ENCODE data around the gene FGR.

Gene FGR

DNA sequence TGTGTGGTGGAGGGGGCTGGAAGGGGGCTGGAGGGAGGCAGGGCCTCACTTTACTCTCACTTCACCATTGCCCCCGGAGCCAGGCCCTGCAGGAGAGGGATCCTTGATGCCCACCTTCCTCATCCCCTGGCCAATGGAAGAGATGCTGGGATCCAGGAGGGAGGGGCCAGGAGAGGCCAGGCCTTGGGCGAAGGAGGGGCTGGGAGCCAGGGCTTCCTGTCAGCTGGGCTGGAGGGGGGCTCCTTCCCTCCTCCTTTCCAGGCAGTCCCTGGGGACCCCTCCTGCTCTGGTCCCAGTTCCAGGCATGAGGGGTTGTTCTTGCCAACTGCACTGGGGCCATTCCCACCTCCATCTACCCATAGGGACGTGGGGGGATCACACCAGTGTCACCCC is 36.7 kb downstream of the FGR start:
- H3K4me3 Mint-ChIP-seq: no peak overlapping the region
- DNase-seq (no peak), ATAC-seq (no peak)
- no peak overlapping the region for H3K27ac Mint-ChIP-seq
- peaks cover 2% of the 10 kb centered on the region for H3K27me3 Mint-ChIP-seq
- peaks cover 10% of the 10 kb centered on the region for H3K4me1 Mint-ChIP-seq
- H3K9me3 Mint-ChIP-seq: no peaks in the 10 kb centered on the region
- no peaks in the 10 kb centered on the region for H3K36me3 Mint-ChIP-seq (ENCODE audit: low read depth)

- Mint-ChIP-seq H3K27ac (no peak overlapping the region), H3K9me3 (no peaks in the 10 kb centered on the region), H3K4me1 (peaks cover 10% of the 10 kb centered on the region), H3K4me3 (peak overlapping the region; percentile 5), H3K36me3 (ENCODE audit: low read depth) (no peaks in the 10 kb centered on the region), H3K27me3 (peaks cover 2% of the 10 kb centered on the region)
- ATAC-seq (no peak), DNase-seq (no peak)
Observed at GRCh38 chr1:27597516-27598294, 37.3 kb downstream of the FGR start.

DNA sequence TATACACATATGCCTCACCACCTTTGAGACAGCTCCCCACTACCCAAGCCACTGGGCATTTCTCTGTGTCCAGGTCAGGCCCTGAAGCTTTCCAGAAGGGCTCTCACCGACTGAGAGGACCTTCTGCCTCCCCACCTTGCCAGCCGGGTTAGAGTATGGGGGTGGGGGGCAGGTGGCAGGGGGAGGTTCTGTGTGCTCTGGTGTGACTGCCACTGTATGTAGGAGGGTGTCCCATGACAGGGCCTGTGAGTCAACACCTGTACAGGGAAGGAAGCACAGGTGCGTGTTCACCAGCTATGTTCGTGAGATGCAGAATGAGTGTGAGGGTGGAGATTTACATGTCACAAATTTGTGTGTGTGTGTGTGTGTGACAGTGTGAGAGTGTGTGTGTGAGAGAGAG is 38.0 kb downstream of the FGR start:
- peaks cover 5% of the 10 kb centered on the region for H3K4me1 Mint-ChIP-seq
- no peak overlapping the region for H3K4me3 Mint-ChIP-seq
- H3K9me3 Mint-ChIP-seq: no peaks in the 10 kb centered on the region
- DNase-seq (no peak), ATAC-seq (no peak)
- no peaks in the 10 kb centered on the region for H3K36me3 Mint-ChIP-seq (ENCODE audit: low read depth)
- H3K27ac Mint-ChIP-seq: no peak overlapping the region
- H3K27me3 Mint-ChIP-seq: peaks cover 2% of the 10 kb centered on the region

DNA sequence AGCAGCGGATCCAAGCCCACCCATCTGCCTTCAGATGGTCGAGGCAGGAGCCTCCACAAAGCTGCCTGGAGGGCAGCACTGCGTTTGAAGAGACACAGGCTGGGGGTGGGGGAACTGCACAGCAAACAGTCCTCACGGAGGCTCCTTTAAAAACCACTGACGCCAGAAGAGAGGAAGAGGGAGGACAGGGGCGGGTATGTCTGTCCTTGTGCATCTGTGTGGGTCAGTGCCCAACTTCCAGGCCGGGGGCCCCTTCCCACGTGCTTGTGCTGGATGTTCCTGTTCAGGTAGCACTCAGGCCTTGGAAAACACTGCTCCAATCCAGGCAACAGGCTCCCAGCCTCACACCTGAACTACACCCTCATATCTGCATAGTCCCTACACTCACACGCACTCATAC is 38.7 kb downstream of the FGR start:
- no peak overlapping the region for H3K27ac Mint-ChIP-seq
- no peaks in the 10 kb centered on the region for H3K9me3 Mint-ChIP-seq
- no peak for DNase-seq
- no peak for ATAC-seq
- H3K27me3 Mint-ChIP-seq: peaks cover 2% of the 10 kb centered on the region
- no peaks in the 10 kb centered on the region for H3K36me3 Mint-ChIP-seq (ENCODE audit: low read depth)
- H3K4me1 Mint-ChIP-seq: peaks cover under 1% of the 10 kb centered on the region
- H3K4me3 Mint-ChIP-seq: no peak overlapping the region

- H3K27ac Mint-ChIP-seq: no peak overlapping the region
- H3K4me1 Mint-ChIP-seq: no peaks in the 10 kb centered on the region
- H3K9me3 Mint-ChIP-seq: no peaks in the 10 kb centered on the region
- ATAC-seq (no peak), DNase-seq (no peak)
- no peak overlapping the region for H3K4me3 Mint-ChIP-seq
- H3K36me3 Mint-ChIP-seq (ENCODE audit: low read depth): no peaks in the 10 kb centered on the region
- H3K27me3 Mint-ChIP-seq: no peaks in the 10 kb centered on the region
Observed at GRCh38 chr1:27595597-27595996, 39.4 kb downstream of the FGR start.

DNA sequence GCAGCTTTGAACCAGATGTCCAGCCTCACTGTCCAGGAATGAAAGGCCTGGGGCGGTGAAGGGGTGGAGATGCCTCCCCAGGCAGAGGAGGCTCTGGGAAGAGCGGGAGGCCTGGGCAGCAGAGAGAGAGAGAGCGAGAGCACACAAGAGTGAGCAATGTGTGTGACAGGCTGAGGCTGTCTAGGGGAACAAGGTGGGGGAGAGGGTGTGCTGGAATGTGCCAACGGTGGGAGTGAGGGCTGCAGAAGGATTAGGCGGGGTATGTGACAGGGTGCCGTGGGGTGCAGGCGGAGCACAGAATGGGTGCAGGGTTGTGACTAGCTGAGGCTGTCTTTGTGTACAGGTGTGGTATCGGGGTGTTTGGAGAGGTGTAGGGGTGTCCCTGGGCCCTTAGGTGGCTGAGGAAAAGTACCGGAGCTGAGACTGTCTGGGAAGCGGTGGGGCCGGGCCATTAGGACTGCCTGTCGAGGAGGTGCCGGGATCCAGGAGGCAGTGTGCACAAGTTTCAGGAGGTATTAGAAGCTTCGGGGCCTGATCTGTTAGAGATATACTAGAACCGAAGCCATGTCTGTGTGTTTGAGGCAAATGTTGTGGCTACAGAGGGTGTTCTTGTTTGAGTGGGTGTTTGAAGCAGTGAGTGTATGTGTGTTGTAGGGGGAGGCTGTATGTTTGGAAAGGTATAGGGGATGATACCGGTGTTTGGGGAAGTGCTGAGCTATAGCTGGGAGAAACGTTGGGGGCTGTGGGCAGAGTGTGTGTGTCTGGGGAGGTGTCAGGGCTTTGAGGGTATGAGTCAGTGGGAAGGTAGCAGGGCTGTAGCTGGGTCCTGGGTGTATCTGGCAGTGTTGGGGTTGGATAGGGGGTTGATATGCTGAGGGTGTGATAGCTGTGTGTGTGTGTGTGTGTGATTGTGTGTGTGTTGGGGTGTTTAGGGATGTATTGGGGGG is 40.1 kb downstream of the FGR start:
- H3K36me3 Mint-ChIP-seq (ENCODE audit: low read depth): no peaks in the 10 kb centered on the region

GRCh38 chr1:27593678-27594563 is 41.1 kb downstream of the FGR start:
- H3K27me3 Mint-ChIP-seq: no peaks in the 10 kb centered on the region

More for the DNA sequence above, 40.1 kb downstream of the FGR start:
- peak; percentile 77 for ATAC-seq
- H3K4me3 Mint-ChIP-seq: no peak overlapping the region
- no peak overlapping the region for H3K27ac Mint-ChIP-seq
- no peaks in the 10 kb centered on the region for H3K4me1 Mint-ChIP-seq
- H3K9me3 Mint-ChIP-seq: no peaks in the 10 kb centered on the region
- no peaks in the 10 kb centered on the region for H3K27me3 Mint-ChIP-seq
- DNase-seq: no peak

GRCh38 chr1:27592931-27593677 is 41.9 kb downstream of the FGR start:
- no peaks in the 10 kb centered on the region for H3K4me1 Mint-ChIP-seq
- H3K27ac Mint-ChIP-seq: no peak overlapping the region
- no peaks in the 10 kb centered on the region for H3K27me3 Mint-ChIP-seq
- no peaks in the 10 kb centered on the region for H3K36me3 Mint-ChIP-seq (ENCODE audit: low read depth)
- no peak for ATAC-seq
- no peak overlapping the region for H3K4me3 Mint-ChIP-seq
- no peak for DNase-seq
- no peaks in the 10 kb centered on the region for H3K9me3 Mint-ChIP-seq

More at GRCh38 chr1:27593678-27594563, 41.1 kb downstream of the FGR start:
- no peaks in the 10 kb centered on the region for H3K36me3 Mint-ChIP-seq (ENCODE audit: low read depth)
- H3K27ac Mint-ChIP-seq: no peak overlapping the region
- ATAC-seq (no peak), DNase-seq (no peak)
- H3K9me3 Mint-ChIP-seq: no peaks in the 10 kb centered on the region
- no peaks in the 10 kb centered on the region for H3K4me1 Mint-ChIP-seq
- H3K4me3 Mint-ChIP-seq: no peak overlapping the region

DNA sequence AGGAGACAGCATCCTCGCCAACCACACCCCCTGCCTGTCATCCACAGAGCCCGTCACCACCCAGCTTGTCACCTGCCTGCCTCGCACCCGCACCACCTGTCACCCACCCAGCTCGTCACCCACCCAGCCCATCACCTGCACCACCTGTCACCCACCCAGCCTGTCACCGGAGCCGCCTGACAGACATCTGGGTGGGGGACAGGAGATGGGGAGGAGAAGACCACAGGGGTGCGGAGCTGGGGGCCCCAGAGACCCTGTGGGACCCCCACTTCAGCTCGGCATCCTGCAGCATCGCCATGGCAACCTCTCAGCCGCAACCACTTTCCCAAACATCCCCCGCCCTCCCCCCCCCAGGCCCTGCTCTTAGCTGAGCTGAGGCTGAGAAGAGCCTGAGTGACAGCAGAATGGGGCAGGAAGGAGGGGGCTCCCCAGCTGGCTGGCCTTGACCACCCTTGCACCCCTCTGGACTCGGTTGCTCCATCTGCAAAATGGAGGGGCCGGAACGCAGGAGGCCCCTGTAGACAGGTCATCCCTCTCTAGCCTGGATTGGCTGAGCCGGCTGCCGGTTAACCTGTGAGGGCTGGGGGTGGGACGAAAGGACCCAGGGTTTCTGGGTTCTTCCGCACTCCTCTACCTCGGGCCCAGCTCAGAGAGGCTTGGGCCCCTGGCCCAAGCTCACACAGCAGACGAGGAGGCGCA is 42.6 kb downstream of the FGR start:
- Mint-ChIP-seq H3K36me3 (ENCODE audit: low read depth) (no peaks in the 10 kb centered on the region), H3K27me3 (no peaks in the 10 kb centered on the region), H3K4me3 (no peak overlapping the region), H3K27ac (no peak overlapping the region), H3K4me1 (no peaks in the 10 kb centered on the region), H3K9me3 (no peaks in the 10 kb centered on the region)
- DNase-seq: no peak
- no peak for ATAC-seq

DNA sequence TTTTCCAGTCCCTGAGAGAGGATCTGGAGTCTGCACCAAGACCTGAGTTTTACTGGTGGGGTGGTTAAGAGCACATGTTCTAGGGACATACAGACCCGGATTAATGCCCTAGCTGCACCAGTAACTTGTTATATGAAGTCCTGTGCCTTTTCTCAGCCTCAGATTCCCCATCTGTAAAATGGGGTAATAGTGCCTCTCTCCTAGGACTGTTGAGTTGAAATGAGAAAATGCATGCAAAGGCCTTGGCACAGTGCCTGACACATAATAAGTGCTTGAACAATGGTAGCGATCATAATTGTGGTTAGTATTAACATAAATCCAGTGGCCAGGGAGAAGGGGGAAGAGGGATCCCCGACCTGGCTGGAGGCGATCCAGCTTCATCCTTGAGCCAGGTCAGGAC is 43.4 kb downstream of the FGR start:
- no peak for DNase-seq
- H3K27ac Mint-ChIP-seq: no peak overlapping the region

GRCh38 chr1:27590917-27591508 is 44.0 kb downstream of the FGR start:
- DNase-seq: no peak
- Mint-ChIP-seq H3K4me1 (no peaks in the 10 kb centered on the region), H3K9me3 (no peaks in the 10 kb centered on the region), H3K4me3 (no peak overlapping the region), H3K27me3 (no peaks in the 10 kb centered on the region), H3K27ac (no peak overlapping the region), H3K36me3 (ENCODE audit: low read depth) (no peaks in the 10 kb centered on the region)
- no peak for ATAC-seq

More for the DNA sequence above, 43.4 kb downstream of the FGR start:
- H3K4me3 Mint-ChIP-seq: no peak overlapping the region
- no peaks in the 10 kb centered on the region for H3K9me3 Mint-ChIP-seq
- no peaks in the 10 kb centered on the region for H3K36me3 Mint-ChIP-seq (ENCODE audit: low read depth)
- H3K27me3 Mint-ChIP-seq: no peaks in the 10 kb centered on the region
- ATAC-seq: no peak
- H3K4me1 Mint-ChIP-seq: no peaks in the 10 kb centered on the region

DNA sequence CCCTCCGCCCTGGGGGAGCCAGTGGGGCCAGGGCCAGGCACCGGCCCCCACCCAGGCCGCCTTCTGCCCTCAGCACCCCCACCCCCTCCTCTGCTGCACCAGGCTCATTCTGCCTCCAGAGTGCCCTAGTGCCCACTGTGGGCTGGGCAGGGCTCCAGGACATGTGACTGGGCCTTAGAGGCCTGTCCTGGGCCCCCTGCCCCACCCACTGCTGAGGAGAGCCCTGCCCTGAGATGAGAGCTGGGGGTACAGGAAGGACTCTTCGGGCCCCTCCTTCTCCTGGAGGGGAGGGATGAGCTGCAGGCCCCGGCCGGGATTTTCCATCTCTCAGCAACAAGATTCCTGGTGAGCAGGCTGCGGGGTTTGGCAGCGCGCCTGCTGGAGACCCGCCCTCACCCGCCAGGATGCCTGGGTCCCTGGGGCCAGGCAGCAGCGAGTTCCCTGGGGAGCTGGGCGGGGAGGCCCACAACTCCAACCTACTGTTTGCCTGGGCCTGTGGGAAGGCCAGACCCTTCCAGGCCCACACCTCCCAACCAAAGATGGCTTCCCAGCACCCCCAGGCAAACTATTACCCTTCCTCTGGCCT is 45.1 kb downstream of the FGR start:
- Mint-ChIP-seq H3K4me3 (no peak overlapping the region), H3K27ac (no peak overlapping the region), H3K27me3 (no peaks in the 10 kb centered on the region), H3K9me3 (no peaks in the 10 kb centered on the region), H3K36me3 (ENCODE audit: low read depth) (no peaks in the 10 kb centered on the region), H3K4me1 (no peaks in the 10 kb centered on the region)
- DNase-seq (no peak), ATAC-seq (no peak)

DNA sequence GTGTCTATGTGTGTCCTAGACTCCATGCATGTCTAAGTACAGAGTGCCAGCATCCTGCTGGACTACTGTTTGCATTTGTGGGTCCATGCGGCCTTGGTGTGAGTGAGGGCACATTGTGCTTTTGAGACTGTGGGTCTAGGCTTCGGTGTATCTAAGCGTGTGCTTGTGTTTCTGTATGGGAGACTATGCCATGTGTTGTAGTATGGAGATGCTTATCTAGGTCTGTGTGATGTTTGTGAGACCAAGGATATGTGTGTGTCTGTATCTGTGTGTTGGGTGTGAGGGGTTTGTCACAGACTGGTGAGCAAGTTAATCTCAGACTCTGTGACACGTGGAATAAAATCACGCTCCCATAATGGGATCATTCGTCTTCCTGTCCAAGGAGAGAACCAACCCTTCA is 45.5 kb downstream of the FGR start:
- DNase-seq (no peak), ATAC-seq (no peak)
- H3K9me3 Mint-ChIP-seq: no peaks in the 10 kb centered on the region
- no peaks in the 10 kb centered on the region for H3K36me3 Mint-ChIP-seq (ENCODE audit: low read depth)
- no peaks in the 10 kb centered on the region for H3K4me1 Mint-ChIP-seq
- no peaks in the 10 kb centered on the region for H3K27me3 Mint-ChIP-seq
- H3K27ac Mint-ChIP-seq: no peak overlapping the region
- no peak overlapping the region for H3K4me3 Mint-ChIP-seq
